Keratinocyte (primary cell): ENCODE measurements around the gene AGR2.

ENCODE experiments used
- EZH2 ChIP-seq: IDR thresholded peaks from one replicate; pipeline ENCODE4 v1.6.1; 2012; ENCODE audit warnings: inconsistent platforms, mild to moderate bottlenecking, low read length, moderate library complexity
- TF ChIP-seq, protein P1 (sequence below), 3 experiments: IDR thresholded peaks in 1 of 3; conservative IDR thresholded peaks in 1 of 3; optimal IDR thresholded peaks in 1 of 3; 2 replicates in 2 of 3; 3 replicates in 1 of 3; pipeline versions ENCODE3 to v1.5.1; 2011; ENCODE audit warnings: low read length in 3 of 3, mild to moderate bottlenecking in 3 of 3, moderate library complexity in 2 of 3, control low read depth in 1 of 3, inconsistent platforms in 1 of 3; ENCODE audit not compliant: insufficient read depth in 2 of 3; ENCODE audit errors: extremely low read depth in 1 of 3

DNA sequence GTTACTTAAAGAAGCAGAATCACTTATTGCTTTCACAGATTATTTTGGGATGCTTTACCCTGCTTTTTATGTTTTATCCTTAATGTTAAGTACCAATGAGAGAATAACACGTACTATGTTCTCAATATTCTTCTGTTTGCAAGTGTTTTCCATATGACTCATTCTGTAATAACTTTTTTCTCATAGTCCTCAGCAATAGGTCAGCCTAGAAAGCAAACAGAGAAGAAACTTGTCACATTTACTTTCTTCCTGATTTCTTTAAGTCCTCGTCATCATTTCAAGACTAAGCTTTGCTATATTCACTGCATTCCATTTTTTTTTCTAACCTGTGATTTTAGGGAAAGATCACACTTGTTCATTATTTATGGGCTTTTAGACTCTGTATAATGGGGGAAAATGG lies 6.8 kb upstream of the AGR2 start:
- TF ChIP-seq, protein P1, sequence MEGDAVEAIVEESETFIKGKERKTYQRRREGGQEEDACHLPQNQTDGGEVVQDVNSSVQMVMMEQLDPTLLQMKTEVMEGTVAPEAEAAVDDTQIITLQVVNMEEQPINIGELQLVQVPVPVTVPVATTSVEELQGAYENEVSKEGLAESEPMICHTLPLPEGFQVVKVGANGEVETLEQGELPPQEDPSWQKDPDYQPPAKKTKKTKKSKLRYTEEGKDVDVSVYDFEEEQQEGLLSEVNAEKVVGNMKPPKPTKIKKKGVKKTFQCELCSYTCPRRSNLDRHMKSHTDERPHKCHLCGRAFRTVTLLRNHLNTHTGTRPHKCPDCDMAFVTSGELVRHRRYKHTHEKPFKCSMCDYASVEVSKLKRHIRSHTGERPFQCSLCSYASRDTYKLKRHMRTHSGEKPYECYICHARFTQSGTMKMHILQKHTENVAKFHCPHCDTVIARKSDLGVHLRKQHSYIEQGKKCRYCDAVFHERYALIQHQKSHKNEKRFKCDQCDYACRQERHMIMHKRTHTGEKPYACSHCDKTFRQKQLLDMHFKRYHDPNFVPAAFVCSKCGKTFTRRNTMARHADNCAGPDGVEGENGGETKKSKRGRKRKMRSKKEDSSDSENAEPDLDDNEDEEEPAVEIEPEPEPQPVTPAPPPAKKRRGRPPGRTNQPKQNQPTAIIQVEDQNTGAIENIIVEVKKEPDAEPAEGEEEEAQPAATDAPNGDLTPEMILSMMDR (optimal IDR thresholded peaks at IDR 0.05 in 1 of 3, IDR thresholded peaks at IDR 0.05 in 1 of 3, conservative IDR thresholded peaks at IDR 0.05 in 1 of 3; ENCODE audit: extremely low read depth in 1 of 3, insufficient read depth in 2 of 3, low read length in 3 of 3), result no peak
- no peak for TF ChIP-seq EZH2
